WTC11 (cell line): Measurements from ENCODE around the gene IRF7. TPM values are rescaled to one million over a fixed set of nuclear protein-coding genes. Genes with fewer than 3 reads are reported as not detected.

Source experiments
- ATAC-seq: fragments of 200-7000 bp; cut with Tn5 transposase; 2 replicates; pipeline ENCODE4 v1.10.0; 2021; ENCODE audit warnings: mild to moderate bottlenecking, moderate library complexity
- CTCF ChIA-PET: fragments of 300-600 bp; sonication (Branson Sonifier 250); formaldehyde crosslinking; loops from one replicate; lab custom pipeline; 2021; ENCODE audit warnings: antibody characterized with exemption; lab: Charles Lee
- POLR2A ChIA-PET: fragments of 350-600 bp; sonication (Branson Sonifier 250); formaldehyde crosslinking; loops from one replicate; lab custom pipeline; 2021; ENCODE audit warnings: antibody characterized with exemption; lab: Charles Lee
- DNase-seq: peaks from one replicate; pipeline ENCODE4 v3.0.0; 2021; ENCODE audit warnings: low spot score
- H3K27ac Mint-ChIP-seq: 2 replicates; pipeline ENCODE4 v1.8.0; 2021; ENCODE audit warnings: mixed read lengths
- H3K27me3 Mint-ChIP-seq: 2 replicates; pipeline ENCODE4 v1.8.0; 2021; ENCODE audit warnings: low read depth, mild to moderate bottlenecking, moderate library complexity, mixed read lengths
- H3K36me3 Mint-ChIP-seq: 2 replicates; pipeline ENCODE4 v1.8.0; 2021; ENCODE audit warnings: mixed read lengths
- H3K4me1 Mint-ChIP-seq: 2 replicates; pipeline ENCODE4 v1.8.0; 2022; ENCODE audit warnings: mixed read lengths
- H3K4me3 Mint-ChIP-seq: 2 replicates; pipeline ENCODE4 v1.8.0; 2021; ENCODE audit warnings: mild to moderate bottlenecking, moderate library complexity, mixed read lengths
- H3K9me3 Mint-ChIP-seq: 2 replicates; pipeline ENCODE4 v1.8.0; 2021; ENCODE audit warnings: mixed read lengths
- AR ChIP-seq: fragments of 250-450 bp; sonication (Bioruptor Pico); IDR thresholded peaks from 2 replicates; pipeline ENCODE4 v1.9.0; 2021; ENCODE audit warnings: mild to moderate bottlenecking
- CDX4 ChIP-seq: fragments of 250-450 bp; sonication (Bioruptor Pico); IDR thresholded peaks from 2 replicates; pipeline ENCODE4 v1.9.0; 2021; ENCODE audit warnings: moderate library complexity, mild to moderate bottlenecking, inconsistent platforms, borderline replicate concordance
- CREM ChIP-seq: sonication (generic); formaldehyde crosslinking; IDR thresholded peaks from 2 replicates; pipeline ENCODE4 v1.8.1; 2022; ENCODE audit warnings: mild to moderate bottlenecking, missing genetic modification reagents, moderate library complexity
- CTCF ChIP-seq: fragments of 200-600 bp; IDR thresholded peaks from 2 replicates; pipeline ENCODE4 v1.8.0; 2022; ENCODE audit warnings: antibody characterized with exemption
- ELF4 ChIP-seq: sonication (generic); formaldehyde crosslinking; IDR thresholded peaks from 2 replicates; pipeline ENCODE4 v1.8.1; 2022; ENCODE audit warnings: low read depth, mild to moderate bottlenecking, moderate library complexity, missing genetic modification reagents
- HMGA2 ChIP-seq: fragments of 250-450 bp; sonication (Bioruptor Pico); IDR thresholded peaks from 2 replicates; pipeline ENCODE4 v1.4.0; 2021; ENCODE audit warnings: mild to moderate bottlenecking, moderate library complexity
- IRF1 ChIP-seq: sonication (generic); formaldehyde crosslinking; IDR thresholded peaks from 2 replicates; pipeline ENCODE4 v1.8.0; 2023; ENCODE audit warnings: missing genetic modification reagents
- JAZF1 ChIP-seq: fragments of 250-450 bp; sonication (Bioruptor Pico); IDR thresholded peaks from 2 replicates; pipeline ENCODE4 v1.9.0; 2021; ENCODE audit warnings: moderate library complexity, mild to moderate bottlenecking, inconsistent platforms
- MLX ChIP-seq: sonication (generic); formaldehyde crosslinking; IDR thresholded peaks from 2 replicates; pipeline ENCODE4 v1.8.1; 2023; ENCODE audit warnings: mild to moderate bottlenecking, missing genetic modification reagents, moderate library complexity
- NR2C2 ChIP-seq: sonication (generic); formaldehyde crosslinking; IDR thresholded peaks from 2 replicates; pipeline ENCODE4 v1.8.0; 2022; ENCODE audit warnings: mild to moderate bottlenecking, missing genetic modification reagents
- NR3C1 ChIP-seq: sonication (generic); formaldehyde crosslinking; conservative IDR thresholded peaks from 2 replicates; pipeline ENCODE4 v1.8.1; 2023; ENCODE audit warnings: low read depth, mild to moderate bottlenecking, missing genetic modification reagents
- RORB ChIP-seq: fragments of 250-450 bp; sonication (Bioruptor Pico); IDR thresholded peaks from 2 replicates; pipeline ENCODE4 v1.9.0; 2021; ENCODE audit warnings: mild to moderate bottlenecking
- SP1 ChIP-seq: sonication (generic); formaldehyde crosslinking; conservative IDR thresholded peaks from 2 replicates; pipeline ENCODE4 v1.8.1; 2022; ENCODE audit warnings: missing genetic modification reagents
- STAT6 ChIP-seq: sonication (generic); formaldehyde crosslinking; conservative IDR thresholded peaks from 2 replicates; pipeline ENCODE4 v1.8.1; 2023; ENCODE audit warnings: mild to moderate bottlenecking, low read depth, missing genetic modification reagents, moderate library complexity
- TCF7 ChIP-seq: sonication (generic); formaldehyde crosslinking; IDR thresholded peaks from 2 replicates; pipeline ENCODE4 v1.8.0; 2022; ENCODE audit warnings: mild to moderate bottlenecking, low read depth, missing genetic modification reagents, moderate library complexity
- TP53 ChIP-seq: sonication (generic); formaldehyde crosslinking; IDR thresholded peaks from 2 replicates; pipeline ENCODE4 v1.8.1; 2023; ENCODE audit warnings: mild to moderate bottlenecking, missing genetic modification reagents
- total RNA-seq: library from RNA; stranded (reverse); gene quantifications from 3 replicates; pipeline ENCODE4 v1.2.3, GENCODE V29; 2021

Gene IRF7
- total RNA-seq, 1 experiment from 2014 or later: 11.1 TPM

- H3K4me3 Mint-ChIP-seq: no peak overlapping the region
- ChIA-PET POLR2A (no interaction called here), CTCF (no interaction called here)
Observed at GRCh38 chr11:620201-620600, 4.5 kb upstream of the IRF7 start.

GRCh38 chr11:619628-620050, 3.9 kb upstream of the IRF7 start:
- POLR2A ChIA-PET: no interaction called here
- H3K27me3 Mint-ChIP-seq: no peaks in the 10 kb centered on the region
- TF ChIP-seq AR (CRISPR knock-in tag): no peak
- TF ChIP-seq NR2C2 (CRISPR knock-in tag): no peak
- TF ChIP-seq HMGA2 (CRISPR knock-in tag): no peak
- TF ChIP-seq NR3C1 (CRISPR knock-in tag): no peak
- no peak for TF ChIP-seq IRF1 (CRISPR knock-in tag)
- TF ChIP-seq TCF7 (CRISPR knock-in tag): no peak
- TF ChIP-seq ELF4: no peak
- no peak for TF ChIP-seq CTCF
- TF ChIP-seq JAZF1 (CRISPR knock-in tag): no peak
- TF ChIP-seq CDX4 (CRISPR knock-in tag): no peak
- TF ChIP-seq SP1: no peak
- TF ChIP-seq MLX: no peak
- TF ChIP-seq, all 79 proteins: peak for 0
- Mint-ChIP-seq H3K36me3 (no peaks in the 10 kb centered on the region), H3K4me3 (no peak overlapping the region), H3K4me1 (no peaks in the 10 kb centered on the region), H3K27ac (no peak overlapping the region), H3K9me3 (no peaks in the 10 kb centered on the region)
- DNase-seq (no peak), ATAC-seq (no peak)
- CTCF ChIA-PET: interaction anchor here (0.8 kb wide), 1 partner anchor 63 kb away, joined by 3 read pairs; no protein-coding TSS in a partner anchor

More at GRCh38 chr11:620201-620600, 4.5 kb upstream of the IRF7 start:
- ATAC-seq (no peak), DNase-seq (no peak)
- Mint-ChIP-seq H3K27me3 (no peaks in the 10 kb centered on the region), H3K4me1 (no peaks in the 10 kb centered on the region), H3K36me3 (no peaks in the 10 kb centered on the region), H3K9me3 (no peaks in the 10 kb centered on the region), H3K27ac (no peak overlapping the region)
- TF ChIP-seq CREM (CRISPR knock-in tag) (no peak), TP53 (CRISPR knock-in tag) (no peak), RORB (CRISPR knock-in tag) (no peak), STAT6 (CRISPR knock-in tag) (no peak)
